K562 (cell line): ENCODE results near the gene TUBB4B. TPM values are rescaled to one million over a fixed set of nuclear protein-coding genes. Genes with fewer than 3 reads are reported as not detected.

Experiments
- CREM ChIP-seq: IDR thresholded peaks from 2 replicates; pipeline ENCODE4 v1.6.1; 2014; ENCODE audit warnings: antibody characterized with exemption, low read depth
- IFI16 ChIP-seq: fragments of 250-450 bp; sonication (Bioruptor Pico); IDR thresholded peaks from 2 replicates; pipeline ENCODE4 v2.1.2; 2022; ENCODE audit warnings: mild to moderate bottlenecking, inconsistent platforms
- MAX ChIP-seq: sonication (generic); formaldehyde crosslinking; IDR thresholded peaks from 2 replicates; pipeline ENCODE4 v1.9.0; 2022; ENCODE audit warnings: mild to moderate bottlenecking, missing genetic modification reagents
- MCM5 ChIP-seq: fragments of 450-650 bp; IDR thresholded peaks from 2 replicates; pipeline ENCODE4 v1.6.1; 2016; ENCODE audit warnings: low read depth
- NELFE ChIP-seq: IDR thresholded peaks from 2 replicates; pipeline ENCODE4 v1.6.1; 2011; ENCODE audit warnings: mild to moderate bottlenecking; ENCODE audit not compliant: insufficient read depth, insufficient read length
- NR4A1 ChIP-seq, 2 experiments: fragments of 250-450 bp in 1 of 2; fragments of 450-650 bp in 1 of 2; sonication (Bioruptor Pico) in 1 of 2; IDR thresholded peaks; 2 replicates each; pipeline versions ENCODE4 v1.4.0 to v1.6.1; 2016 to 2020; ENCODE audit warnings: mild to moderate bottlenecking in 2 of 2, missing compliant biosample characterization in 1 of 2, missing genetic modification characterization in 1 of 2, moderate library complexity in 1 of 2
- SMARCC2 ChIP-seq: fragments of 450-650 bp; IDR thresholded peaks from 2 replicates; pipeline ENCODE4 v1.6.1; 2017; ENCODE audit warnings: antibody characterized with exemption, moderate library complexity, mild to moderate bottlenecking, low read depth
- TEAD1 ChIP-seq, 2 experiments: fragments of 450-650 bp in 1 of 2; sonication (generic) in 1 of 2; formaldehyde crosslinking; IDR thresholded peaks; 2 replicates each; pipeline versions ENCODE4 v1.4.0 to v1.8.0; 2020 to 2022; ENCODE audit warnings: mild to moderate bottlenecking in 2 of 2, missing genetic modification reagents in 1 of 2
- THRAP3 ChIP-seq: fragments of 450-650 bp; IDR thresholded peaks from 2 replicates; pipeline ENCODE4 v1.6.1; 2016; ENCODE audit warnings: mild to moderate bottlenecking, inconsistent platforms, borderline replicate concordance
- TRIM28 ChIP-seq: fragments of 450-650 bp; IDR thresholded peaks from 2 replicates; pipeline ENCODE4 v1.6.1; 2017
- ZKSCAN1 ChIP-seq: fragments of 150-350 bp; IDR thresholded peaks from 2 replicates; pipeline ENCODE4 v1.6.1; 2016; ENCODE audit warnings: low read depth, low read length
- ZNF165 ChIP-seq: fragments of 250-450 bp; sonication (Bioruptor Pico); IDR thresholded peaks from 2 replicates; pipeline ENCODE4 v1.4.0; 2020; ENCODE audit warnings: borderline replicate concordance
- ZNF282 ChIP-seq: sonication (generic); formaldehyde crosslinking; IDR thresholded peaks from 2 replicates; pipeline ENCODE4 v1.8.1; 2023; ENCODE audit warnings: missing genetic modification reagents
- ZNF57 ChIP-seq: fragments of 450-650 bp; formaldehyde crosslinking; IDR thresholded peaks from 2 replicates; pipeline ENCODE4 v1.4.0; 2020; ENCODE audit warnings: mild to moderate bottlenecking, moderate library complexity
- ZNF77 ChIP-seq: fragments of 250-450 bp; sonication (Bioruptor Pico); IDR thresholded peaks from 2 replicates; pipeline ENCODE4 v1.5.0; 2020
- polyA plus RNA-seq, 8 experiments: library from polyadenylated mRNA; depleted of rRNA in 4 of 8; stranded (reverse) in 5 of 8; unstranded in 3 of 8; fragments of >200 nt; fragmentation: Nextera tagmentation in 2 of 8; fragmentation: Illumina TruSeq in 1 of 8; extraction: Ambion mirVana in 2 of 8; extraction: Trizol in 1 of 8; gene quantifications; 2 replicates each; pipeline versions ENCODE4 v1.2.1 to v1.2.3, GENCODE V29; 2011 to 2014; ENCODE audit warnings: inconsistent platforms in 1 of 8, missing spikeins in 1 of 8
- total RNA-seq, 7 experiments: library from RNA; depleted of rRNA in 6 of 7; stranded (reverse); fragments of >200 nt in 6 of 7; fragmentation: Illumina TruSeq in 2 of 7; extraction: Trizol in 2 of 7; gene quantifications; 2 replicates each; pipeline versions ENCODE4 v1.2.1 to v1.2.3, GENCODE V29; 2011 to 2021; ENCODE audit warnings: low replicate concordance in 1 of 7
- TF ChIP-seq, protein P1 (sequence below): sonication (generic); formaldehyde crosslinking; IDR thresholded peaks from 2 replicates; pipeline ENCODE4 v1.8.1; 2023; ENCODE audit warnings: missing genetic modification reagents, mild to moderate bottlenecking, borderline replicate concordance
- TF ChIP-seq, protein P2 (sequence below): fragments of 450-650 bp; IDR thresholded peaks from 2 replicates; pipeline ENCODE4 v1.6.1; 2017; ENCODE audit warnings: antibody characterized with exemption, mild to moderate bottlenecking
- TF ChIP-seq, protein P3 (sequence below): fragments of 250-450 bp; sonication (Bioruptor Pico); IDR thresholded peaks from 2 replicates; pipeline ENCODE4 v1.8.0; 2022; ENCODE audit warnings: inconsistent platforms, mild to moderate bottlenecking, moderate library complexity, borderline replicate concordance

The TUBB4B gene
- total and polyA plus RNA-seq, 9 of the 15 experiments (the other 6 are each of a cell fraction or from before 2014, with no cell fraction given) = 24.1 to 443 (median 268) TPM

GRCh38 chr9:137218754-137219271 lies 22.3 kb upstream of the TUBB4B start (continued):
- TF ChIP-seq ZNF282 (CRISPR knock-in tag) (no peak), THRAP3 (no peak), ZKSCAN1 (0 out of 2 replicates have a peak, but pooled peaks have one; percentile 57), MCM5 (no peak), TEAD1 (CRISPR knock-in tag; IDR thresholded peaks at IDR 0.05) (0 out of 4 replicates have a peak, but pooled peaks of 1 of the 2 experiments have one; percentile 59), ZNF165 (peak; percentile 84; the same call in 1 of the 2 replicates), NR4A1 (CRISPR knock-in tag; IDR thresholded peaks at IDR 0.05) (peak; percentile 96; the same call in 1 of the 2 replicates), NR4A1 (tag; IDR thresholded peaks at IDR 0.05) (peak; percentile 80), CREM (peak; percentile 79), NELFE (no peak), TRIM28 (no peak), IFI16 (CRISPR knock-in tag) (no peak), ZNF57 (CRISPR knock-in tag) (0 out of 2 replicates have a peak, but pooled peaks have one; percentile 31), SMARCC2 (0 out of 2 replicates have a peak, but pooled peaks have one; percentile 53), ZNF77 (CRISPR knock-in tag) (no peak), MAX (CRISPR knock-in tag) (peak; percentile 58)
- TF ChIP-seq, protein P1, sequence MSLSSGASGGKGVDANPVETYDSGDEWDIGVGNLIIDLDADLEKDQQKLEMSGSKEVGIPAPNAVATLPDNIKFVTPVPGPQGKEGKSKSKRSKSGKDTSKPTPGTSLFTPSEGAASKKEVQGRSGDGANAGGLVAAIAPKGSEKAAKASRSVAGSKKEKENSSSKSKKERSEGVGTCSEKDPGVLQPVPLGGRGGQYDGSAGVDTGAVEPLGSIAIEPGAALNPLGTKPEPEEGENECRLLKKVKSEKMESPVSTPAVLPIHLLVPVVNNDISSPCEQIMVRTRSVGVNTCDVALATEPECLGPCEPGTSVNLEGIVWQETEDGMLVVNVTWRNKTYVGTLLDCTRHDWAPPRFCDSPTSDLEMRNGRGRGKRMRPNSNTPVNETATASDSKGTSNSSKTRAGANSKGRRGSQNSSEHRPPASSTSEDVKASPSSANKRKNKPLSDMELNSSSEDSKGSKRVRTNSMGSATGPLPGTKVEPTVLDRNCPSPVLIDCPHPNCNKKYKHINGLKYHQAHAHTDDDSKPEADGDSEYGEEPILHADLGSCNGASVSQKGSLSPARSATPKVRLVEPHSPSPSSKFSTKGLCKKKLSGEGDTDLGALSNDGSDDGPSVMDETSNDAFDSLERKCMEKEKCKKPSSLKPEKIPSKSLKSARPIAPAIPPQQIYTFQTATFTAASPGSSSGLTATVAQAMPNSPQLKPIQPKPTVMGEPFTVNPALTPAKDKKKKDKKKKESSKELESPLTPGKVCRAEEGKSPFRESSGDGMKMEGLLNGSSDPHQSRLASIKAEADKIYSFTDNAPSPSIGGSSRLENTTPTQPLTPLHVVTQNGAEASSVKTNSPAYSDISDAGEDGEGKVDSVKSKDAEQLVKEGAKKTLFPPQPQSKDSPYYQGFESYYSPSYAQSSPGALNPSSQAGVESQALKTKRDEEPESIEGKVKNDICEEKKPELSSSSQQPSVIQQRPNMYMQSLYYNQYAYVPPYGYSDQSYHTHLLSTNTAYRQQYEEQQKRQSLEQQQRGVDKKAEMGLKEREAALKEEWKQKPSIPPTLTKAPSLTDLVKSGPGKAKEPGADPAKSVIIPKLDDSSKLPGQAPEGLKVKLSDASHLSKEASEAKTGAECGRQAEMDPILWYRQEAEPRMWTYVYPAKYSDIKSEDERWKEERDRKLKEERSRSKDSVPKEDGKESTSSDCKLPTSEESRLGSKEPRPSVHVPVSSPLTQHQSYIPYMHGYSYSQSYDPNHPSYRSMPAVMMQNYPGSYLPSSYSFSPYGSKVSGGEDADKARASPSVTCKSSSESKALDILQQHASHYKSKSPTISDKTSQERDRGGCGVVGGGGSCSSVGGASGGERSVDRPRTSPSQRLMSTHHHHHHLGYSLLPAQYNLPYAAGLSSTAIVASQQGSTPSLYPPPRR (CRISPR knock-in tag) = no peak
- TF ChIP-seq, protein P2, sequence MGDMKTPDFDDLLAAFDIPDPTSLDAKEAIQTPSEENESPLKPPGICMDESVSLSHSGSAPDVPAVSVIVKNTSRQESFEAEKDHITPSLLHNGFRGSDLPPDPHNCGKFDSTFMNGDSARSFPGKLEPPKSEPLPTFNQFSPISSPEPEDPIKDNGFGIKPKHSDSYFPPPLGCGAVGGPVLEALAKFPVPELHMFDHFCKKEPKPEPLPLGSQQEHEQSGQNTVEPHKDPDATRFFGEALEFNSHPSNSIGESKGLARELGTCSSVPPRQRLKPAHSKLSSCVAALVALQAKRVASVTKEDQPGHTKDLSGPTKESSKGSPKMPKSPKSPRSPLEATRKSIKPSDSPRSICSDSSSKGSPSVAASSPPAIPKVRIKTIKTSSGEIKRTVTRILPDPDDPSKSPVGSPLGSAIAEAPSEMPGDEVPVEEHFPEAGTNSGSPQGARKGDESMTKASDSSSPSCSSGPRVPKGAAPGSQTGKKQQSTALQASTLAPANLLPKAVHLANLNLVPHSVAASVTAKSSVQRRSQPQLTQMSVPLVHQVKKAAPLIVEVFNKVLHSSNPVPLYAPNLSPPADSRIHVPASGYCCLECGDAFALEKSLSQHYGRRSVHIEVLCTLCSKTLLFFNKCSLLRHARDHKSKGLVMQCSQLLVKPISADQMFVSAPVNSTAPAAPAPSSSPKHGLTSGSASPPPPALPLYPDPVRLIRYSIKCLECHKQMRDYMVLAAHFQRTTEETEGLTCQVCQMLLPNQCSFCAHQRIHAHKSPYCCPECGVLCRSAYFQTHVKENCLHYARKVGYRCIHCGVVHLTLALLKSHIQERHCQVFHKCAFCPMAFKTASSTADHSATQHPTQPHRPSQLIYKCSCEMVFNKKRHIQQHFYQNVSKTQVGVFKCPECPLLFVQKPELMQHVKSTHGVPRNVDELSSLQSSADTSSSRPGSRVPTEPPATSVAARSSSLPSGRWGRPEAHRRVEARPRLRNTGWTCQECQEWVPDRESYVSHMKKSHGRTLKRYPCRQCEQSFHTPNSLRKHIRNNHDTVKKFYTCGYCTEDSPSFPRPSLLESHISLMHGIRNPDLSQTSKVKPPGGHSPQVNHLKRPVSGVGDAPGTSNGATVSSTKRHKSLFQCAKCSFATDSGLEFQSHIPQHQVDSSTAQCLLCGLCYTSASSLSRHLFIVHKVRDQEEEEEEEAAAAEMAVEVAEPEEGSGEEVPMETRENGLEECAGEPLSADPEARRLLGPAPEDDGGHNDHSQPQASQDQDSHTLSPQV = peak; percentile 96
- TF ChIP-seq, protein P3, sequence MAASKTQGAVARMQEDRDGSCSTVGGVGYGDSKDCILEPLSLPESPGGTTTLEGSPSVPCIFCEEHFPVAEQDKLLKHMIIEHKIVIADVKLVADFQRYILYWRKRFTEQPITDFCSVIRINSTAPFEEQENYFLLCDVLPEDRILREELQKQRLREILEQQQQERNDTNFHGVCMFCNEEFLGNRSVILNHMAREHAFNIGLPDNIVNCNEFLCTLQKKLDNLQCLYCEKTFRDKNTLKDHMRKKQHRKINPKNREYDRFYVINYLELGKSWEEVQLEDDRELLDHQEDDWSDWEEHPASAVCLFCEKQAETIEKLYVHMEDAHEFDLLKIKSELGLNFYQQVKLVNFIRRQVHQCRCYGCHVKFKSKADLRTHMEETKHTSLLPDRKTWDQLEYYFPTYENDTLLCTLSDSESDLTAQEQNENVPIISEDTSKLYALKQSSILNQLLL (CRISPR knock-in tag) = no peak
